ENCODE measurements around the gene PPFIBP1. TPM values are rescaled to one million over a fixed set of nuclear protein-coding genes. Genes with fewer than 3 reads are reported as not detected.
"Not testable (repeated sequence)": the region's sequence is repeated elsewhere in the genome, so short reads cannot be mapped to it uniquely, and the experiment has no call there.

PPFIBP1 gene
- total RNA-seq, 1 donor from 2014 or later: 117 TPM

DNA sequence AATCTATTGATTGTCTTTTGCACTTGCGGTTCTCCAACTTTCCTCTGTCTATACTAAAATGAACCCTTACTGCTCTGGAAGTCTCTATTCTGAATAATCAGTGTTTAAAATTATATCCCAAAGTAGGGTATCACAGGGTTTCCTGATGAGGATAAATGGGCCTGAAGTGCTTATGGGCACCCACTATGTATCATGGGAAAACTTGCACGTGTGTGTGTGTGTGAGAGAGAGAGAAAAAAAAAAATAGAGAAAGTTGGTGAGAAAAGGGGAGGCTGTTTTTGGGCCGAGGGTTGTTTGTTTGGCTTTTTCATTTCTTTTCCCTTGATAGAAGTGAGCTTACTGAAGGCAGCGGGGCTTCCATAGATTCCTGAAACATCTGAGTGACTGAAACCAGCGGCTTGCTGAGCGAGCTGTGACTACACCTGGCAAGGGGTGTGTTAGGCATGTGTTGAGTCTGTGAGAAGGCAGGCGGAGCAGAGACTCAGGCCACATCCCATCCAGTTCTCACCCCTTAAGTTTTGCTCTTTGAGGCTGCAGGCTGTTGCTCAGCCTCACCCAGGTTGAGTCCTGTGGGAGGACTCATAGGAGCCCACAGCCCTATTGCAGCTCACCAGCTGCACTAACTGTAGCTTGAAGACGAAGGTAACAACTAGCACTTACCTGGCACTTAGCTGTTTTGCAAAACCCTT is 17.2 kb downstream of the PPFIBP1 start:
- no peak for TF ChIP-seq CTCF (IDR thresholded peaks at IDR 0.05)
- peak overlapping the region; percentile 7 for H3K27ac ChIP-seq
- H3K9me3 ChIP-seq: no peaks in the 10 kb centered on the region
- DNase-seq: no peak
- no peaks in the 10 kb centered on the region for H3K27me3 ChIP-seq (ENCODE audit: low read depth)
- intact Hi-C loops (cut with DNase I): no loop called here
- peaks cover 33% of the 10 kb centered on the region for H3K4me1 ChIP-seq
- peak in 1 of 2 donors; percentile 33 for ATAC-seq
- no peaks in the 10 kb centered on the region for H3K36me3 ChIP-seq
- H3K4me3 ChIP-seq: no peak overlapping the region

GRCh38 chr12:27542628-27543027 is 18.6 kb downstream of the PPFIBP1 start:
- Histone ChIP-seq H3K9me3 (no peaks in the 10 kb centered on the region), H3K4me3 (no peak overlapping the region), H3K4me1 (peaks cover 30% of the 10 kb centered on the region), H3K36me3 (no peaks in the 10 kb centered on the region), H3K27me3 (ENCODE audit: low read depth) (no peaks in the 10 kb centered on the region), H3K27ac (peak overlapping the region; percentile 12)
- ATAC-seq (peak; percentile 67 to 80), DNase-seq (no peak)
- intact Hi-C loops (cut with DNase I): no loop called here
- no peak for TF ChIP-seq CTCF (IDR thresholded peaks at IDR 0.05)

DNA sequence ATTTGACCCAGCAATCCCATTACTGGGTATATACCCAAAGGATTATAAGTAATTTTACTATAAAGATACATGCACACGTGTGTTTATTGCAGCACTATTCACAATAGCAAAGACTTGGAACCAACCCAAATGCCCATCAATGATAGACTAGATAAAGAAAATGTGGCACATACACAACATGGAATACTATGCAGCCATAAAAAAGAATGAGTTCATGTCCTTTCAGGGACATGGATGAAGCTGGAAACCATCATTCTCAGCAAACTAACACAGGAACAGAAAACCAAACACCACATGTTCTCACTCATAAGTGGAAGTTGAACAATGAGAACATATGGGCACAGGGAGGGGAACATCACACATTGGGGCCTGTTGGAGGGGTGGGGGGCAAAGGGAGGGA is 20.9 kb downstream of the PPFIBP1 start:
- H3K9me3 ChIP-seq; H3K36me3 ChIP-seq; DNase-seq; H3K27ac ChIP-seq; H3K4me3 ChIP-seq; ATAC-seq; H3K27me3 ChIP-seq (ENCODE audit: low read depth); intact Hi-C loops (cut with DNase I): not testable (repeated sequence)
- H3K4me1 ChIP-seq: peaks cover 32% of the 10 kb centered on the region

DNA sequence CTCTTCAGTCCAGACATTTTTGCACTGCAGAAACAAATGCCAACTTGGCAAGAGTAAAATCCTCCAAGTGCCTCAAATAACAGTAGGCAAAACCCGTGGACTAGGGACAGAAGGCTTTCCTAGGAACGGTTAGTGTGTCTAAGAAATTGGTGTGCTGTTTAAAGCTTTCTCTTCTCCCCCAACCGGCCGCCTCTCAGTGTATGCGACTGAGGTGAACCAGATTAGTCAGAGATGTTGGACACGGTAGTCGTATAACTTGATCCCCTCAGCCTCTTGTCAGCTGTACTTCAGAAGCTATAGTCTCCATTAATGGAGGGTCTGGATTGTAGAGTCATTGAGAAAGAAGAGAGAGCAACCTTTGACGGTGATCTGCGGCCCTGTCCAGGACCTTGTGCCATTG is 21.7 kb downstream of the PPFIBP1 start:
- no peak overlapping the region for H3K27ac ChIP-seq
- H3K36me3 ChIP-seq: no peaks in the 10 kb centered on the region
- ATAC-seq: no peak
- TF ChIP-seq CTCF (IDR thresholded peaks at IDR 0.05): no peak
- H3K9me3 ChIP-seq: no peaks in the 10 kb centered on the region
- H3K4me1 ChIP-seq: peaks cover 40% of the 10 kb centered on the region
- no peaks in the 10 kb centered on the region for H3K27me3 ChIP-seq (ENCODE audit: low read depth)
- DNase-seq: no peak
- H3K4me3 ChIP-seq: no peak overlapping the region
- intact Hi-C loops (cut with DNase I): no loop called here

GRCh38 chr12:27547592-27547991 is 23.6 kb downstream of the PPFIBP1 start:
- no peaks in the 10 kb centered on the region for H3K36me3 ChIP-seq
- no peak overlapping the region for H3K27ac ChIP-seq
- ATAC-seq (no peak), DNase-seq (no peak)
- H3K4me1 ChIP-seq: peaks cover 46% of the 10 kb centered on the region
- no peak overlapping the region for H3K4me3 ChIP-seq
- H3K27me3 ChIP-seq (ENCODE audit: low read depth): no peaks in the 10 kb centered on the region
- intact Hi-C loops (cut with DNase I): no loop called here
- no peak for TF ChIP-seq CTCF (IDR thresholded peaks at IDR 0.05)
- H3K9me3 ChIP-seq: no peaks in the 10 kb centered on the region

DNA sequence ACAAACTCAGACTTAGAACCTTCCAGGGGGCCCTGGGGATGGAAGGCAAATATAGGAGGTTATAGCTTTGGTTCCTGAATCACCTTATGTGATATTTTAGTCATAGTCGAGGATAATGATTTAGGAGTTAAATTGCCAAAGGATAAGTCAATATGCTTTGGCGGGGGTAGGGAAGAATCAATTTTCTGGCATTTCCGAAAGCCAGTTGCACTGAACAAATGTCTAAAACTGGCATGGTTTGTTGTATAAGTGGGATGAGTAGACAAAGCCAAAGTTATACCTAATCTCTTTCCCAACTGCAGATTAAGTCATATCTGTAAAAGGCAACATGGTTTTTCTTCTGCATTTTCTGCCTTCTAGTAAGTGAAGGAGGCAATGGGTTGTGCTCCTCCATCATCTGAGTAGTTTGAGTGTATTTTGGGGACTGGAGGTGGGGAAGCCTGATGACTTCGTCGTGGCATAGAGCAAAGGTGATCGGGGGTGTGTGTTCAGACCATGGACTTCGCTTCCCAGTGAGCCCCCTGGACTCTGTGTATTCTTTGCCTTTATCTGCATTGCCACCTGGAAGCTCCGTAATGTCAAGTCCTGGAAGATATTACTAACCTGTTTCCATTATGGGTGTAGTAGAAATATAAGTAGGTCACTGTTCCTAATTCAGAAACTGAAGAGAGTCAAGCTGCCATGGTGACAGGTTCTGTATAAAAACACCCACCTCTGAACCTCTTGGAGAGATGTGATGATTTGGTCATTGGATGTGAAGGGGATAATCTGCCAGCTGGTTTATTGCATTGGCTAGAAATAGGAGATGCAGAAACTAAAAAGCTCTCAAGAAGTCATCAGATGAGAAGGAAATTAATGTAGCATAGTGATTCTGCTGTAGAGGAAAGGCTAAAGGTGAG is 24.5 kb downstream of the PPFIBP1 start:
- no peaks in the 10 kb centered on the region for H3K36me3 ChIP-seq
- H3K27ac ChIP-seq: peak overlapping the region; percentile 65
- intact Hi-C loops (cut with DNase I): no loop called here
- no peak for DNase-seq
- peaks cover 55% of the 10 kb centered on the region for H3K4me1 ChIP-seq
- H3K27me3 ChIP-seq (ENCODE audit: low read depth): no peaks in the 10 kb centered on the region
- H3K4me3 ChIP-seq: no peak overlapping the region
- ATAC-seq: no peak
- TF ChIP-seq CTCF (IDR thresholded peaks at IDR 0.05): no peak
- H3K9me3 ChIP-seq: no peaks in the 10 kb centered on the region

All from lower lobe of right lung (tissue), 2 donors.